HG03066 (cell line): Measurements from ENCODE around the gene ADGRV1.

Experiments used
- ATAC-seq: cut with Tn5 transposase; IDR thresholded peaks from one replicate; pipeline ENCODE4 v1.9.1; 2021; ENCODE audit warnings: low read depth; ENCODE audit not compliant: unreplicated experiment

The ADGRV1 gene

GRCh38 chr5:91119981-91120850 lies 561.6 kb downstream of the ADGRV1 start:
- ATAC-seq = no peak

GRCh38 chr5:91121347-91121993 lies 562.9 kb downstream of the ADGRV1 start:
- no peak for ATAC-seq

GRCh38 chr5:91122651-91123050 lies 564.1 kb downstream of the ADGRV1 start:
- no peak for ATAC-seq

- no peak for ATAC-seq
Observed at GRCh38 chr5:91123291-91123690, 564.7 kb downstream of the ADGRV1 start.

GRCh38 chr5:91123901-91124300 lies 565.3 kb downstream of the ADGRV1 start:
- no peak for ATAC-seq

GRCh38 chr5:91125916-91126315 lies 567.3 kb downstream of the ADGRV1 start:
- no peak for ATAC-seq

GRCh38 chr5:91126448-91126847 lies 567.9 kb downstream of the ADGRV1 start:
- no peak for ATAC-seq

DNA sequence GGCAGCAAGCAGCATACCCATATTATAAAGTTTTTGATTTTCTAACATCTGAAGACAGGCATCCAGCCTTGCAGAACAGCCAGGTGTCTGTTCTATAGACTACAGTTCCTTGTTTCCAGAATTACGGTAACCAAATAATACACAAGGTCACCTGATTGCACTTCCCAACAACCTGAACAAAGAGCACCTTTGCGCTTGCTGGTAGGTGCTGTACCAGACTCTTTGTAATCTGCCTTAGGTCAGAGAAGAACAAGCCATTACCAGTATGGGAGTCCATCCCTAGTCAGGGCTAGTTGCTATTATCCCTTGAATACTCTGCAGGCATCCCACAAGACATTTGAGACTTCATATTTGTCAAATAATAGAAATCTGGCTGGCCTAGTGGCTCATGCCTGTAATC lies 568.3 kb downstream of the ADGRV1 start:
- ATAC-seq = no peak

- ATAC-seq = no peak
Observed at GRCh38 chr5:91127456-91128081, 569.0 kb downstream of the ADGRV1 start.

- ATAC-seq = no peak
Observed at GRCh38 chr5:91128604-91129003, 570.0 kb downstream of the ADGRV1 start.

GRCh38 chr5:91129748-91130147 lies 571.2 kb downstream of the ADGRV1 start:
- ATAC-seq = no peak

GRCh38 chr5:91130759-91131158 lies 572.2 kb downstream of the ADGRV1 start:
- ATAC-seq = no peak

DNA sequence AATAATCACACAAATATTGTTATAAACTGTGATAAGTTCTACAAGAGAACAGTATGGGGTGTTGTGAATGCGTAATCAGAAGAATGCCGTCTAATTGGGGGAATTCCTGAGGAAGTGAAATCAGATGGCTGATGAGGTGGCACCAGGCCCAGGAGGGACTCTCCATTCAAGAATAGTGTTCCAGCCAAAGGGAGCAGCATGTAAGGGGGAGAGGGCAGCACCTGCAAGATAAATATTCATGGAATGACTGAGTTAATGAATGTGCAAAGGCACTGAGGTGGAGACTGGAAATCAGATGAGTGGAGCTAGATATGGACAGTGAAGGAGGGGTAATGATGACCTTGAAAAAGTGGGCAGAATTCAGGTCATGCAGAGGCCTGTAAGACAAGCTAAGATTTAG lies 574.0 kb downstream of the ADGRV1 start:
- ATAC-seq = no peak

DNA sequence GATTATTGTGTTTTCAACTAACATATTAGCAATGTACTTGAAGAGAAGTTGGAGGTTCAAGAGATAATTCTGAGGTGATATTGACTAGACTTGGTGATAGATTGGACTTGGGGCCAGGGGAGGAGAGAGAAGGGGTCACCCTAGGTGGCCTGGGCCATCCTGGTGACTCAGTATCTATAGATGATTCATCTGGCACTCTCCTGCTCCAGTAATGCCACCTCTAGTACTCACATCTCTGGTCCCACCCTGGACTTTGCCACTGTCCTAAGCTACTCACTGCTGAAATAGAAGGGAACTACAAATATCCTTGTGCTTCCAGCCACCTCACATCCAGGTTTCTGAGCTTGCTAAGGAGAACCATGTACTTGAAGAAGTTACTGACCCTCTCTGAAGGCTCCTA lies 574.6 kb downstream of the ADGRV1 start:
- no peak for ATAC-seq

GRCh38 chr5:91135475-91136248 lies 577.1 kb downstream of the ADGRV1 start:
- ATAC-seq = no peak

DNA sequence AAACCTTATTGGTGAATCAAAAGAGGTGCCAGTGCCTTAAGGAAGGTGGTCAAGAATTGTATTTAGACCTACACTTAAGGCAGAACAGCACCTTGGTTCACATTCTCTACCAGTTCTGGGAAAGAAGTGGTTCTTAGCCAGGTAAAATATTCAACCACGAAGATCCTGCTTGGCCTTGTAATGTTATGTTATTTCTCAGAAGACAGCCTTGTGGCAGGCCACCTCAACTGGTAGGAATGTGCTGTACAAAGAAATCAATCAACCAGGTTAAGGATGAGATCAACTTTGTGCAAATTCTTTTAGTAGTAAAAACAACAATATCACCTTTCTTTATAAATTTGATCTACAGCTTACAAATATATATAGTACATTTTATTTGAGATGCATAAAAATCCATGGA lies 577.7 kb downstream of the ADGRV1 start:
- ATAC-seq = no peak

DNA sequence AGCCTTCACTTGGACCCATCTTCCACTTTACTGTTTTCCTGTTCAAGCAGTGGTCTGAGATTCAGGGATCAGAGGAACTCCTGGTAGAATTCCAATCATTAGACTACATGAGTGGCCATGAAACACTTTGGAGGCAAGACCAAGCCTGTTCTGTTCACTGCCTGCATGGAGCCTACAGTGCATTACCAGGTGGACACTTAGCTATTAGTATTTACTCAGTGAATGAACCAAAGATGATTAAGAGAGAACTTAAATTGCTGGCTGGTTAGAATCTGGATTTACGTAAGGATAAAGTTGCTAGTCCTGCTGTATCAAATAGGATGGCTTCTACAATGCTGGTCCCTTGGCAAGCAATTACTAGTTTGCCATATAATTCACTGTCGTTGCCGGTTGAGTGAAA lies 579.0 kb downstream of the ADGRV1 start:
- no peak for ATAC-seq

- ATAC-seq = no peak
Observed at GRCh38 chr5:91139572-91140200, 581.1 kb downstream of the ADGRV1 start.

DNA sequence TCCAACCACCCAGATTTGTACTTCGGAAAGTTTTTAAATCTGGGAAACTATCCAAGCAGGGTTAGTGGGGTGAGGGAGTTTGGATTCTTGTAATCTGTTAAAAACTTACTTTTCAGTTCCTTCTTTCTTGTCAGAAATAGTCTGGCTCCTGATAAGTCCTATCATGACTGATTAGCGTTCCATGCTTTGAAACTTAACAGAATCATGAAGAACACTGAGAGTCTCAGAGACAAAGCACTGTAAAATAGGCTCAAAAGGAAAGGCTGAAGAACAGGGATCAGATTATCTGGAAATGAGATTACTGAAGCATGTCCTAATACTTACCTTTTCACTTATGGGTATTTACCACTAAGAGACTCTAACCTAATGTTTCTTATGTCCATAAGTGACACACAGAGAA lies 582.1 kb downstream of the ADGRV1 start:
- ATAC-seq = no peak

GRCh38 chr5:91141642-91142041 lies 583.0 kb downstream of the ADGRV1 start:
- no peak for ATAC-seq
